ENCODE data around the gene OLFM3. TPM values are rescaled to one million over a fixed set of nuclear protein-coding genes. Genes with fewer than 3 reads are reported as not detected.

OLFM3 gene
- total and polyA plus RNA-seq, 8 donors = 0.16 to 0.20 TPM; not detected in 6

GRCh38 chr1:101957771-101958170, 39.0 kb downstream of the OLFM3 start:
- DNase-seq (no peak), FAIRE-seq (no peak), ATAC-seq (no peak)
- Histone ChIP-seq H3K27me3 (no peaks in the 10 kb centered on the region), H3K4me3 (no peak overlapping the region), H3K9me3 (no peaks in the 10 kb centered on the region), H3K4me1 (no peaks in the 10 kb centered on the region), H3K36me3 (no peaks in the 10 kb centered on the region), H3K27ac (no peak overlapping the region)
- intact Hi-C loops (cut with DNase I) = no loop called here
- no peak for TF ChIP-seq CTCF (IDR thresholded peaks at IDR 0.05)

GRCh38 chr1:101953623-101954022, 43.1 kb downstream of the OLFM3 start:
- peaks cover 6 to 15% (median 6%) of the 10 kb centered on the region in 3 donors for H3K4me1 ChIP-seq
- 13 to 25% methylated on average over 1 of the region's 1 CpG for WGBS, 2 donors
- H3K27me3 ChIP-seq = no peaks in the 10 kb centered on the region
- FAIRE-seq (no peak), DNase-seq (no peak), ATAC-seq (no peak)
- intact Hi-C loops (cut with DNase I) = no loop called here
- no peak overlapping the region for H3K4me3 ChIP-seq
- H3K27ac ChIP-seq = no peak overlapping the region
- no peak for TF ChIP-seq CTCF (IDR thresholded peaks at IDR 0.05)
- no peaks in the 10 kb centered on the region for H3K9me3 ChIP-seq
- H3K36me3 ChIP-seq = no peaks in the 10 kb centered on the region

GRCh38 chr1:101945884-101946283, 50.8 kb downstream of the OLFM3 start:
- Histone ChIP-seq H3K27me3 (no peaks in the 10 kb centered on the region), H3K27ac (no peak overlapping the region), H3K36me3 (no peaks in the 10 kb centered on the region), H3K9me3 (no peaks in the 10 kb centered on the region), H3K4me1 (peaks cover 0 to 3% (median 2%) of the 10 kb centered on the region in 3 donors), H3K4me3 (no peak overlapping the region)
- DNase-seq (no peak), ATAC-seq (no peak), FAIRE-seq (no peak)
- intact Hi-C loops (cut with DNase I) = no loop called here
- 81 to 90% methylated on average over 1 of the region's 1 CpG for WGBS, 2 donors
- TF ChIP-seq CTCF (IDR thresholded peaks at IDR 0.05) = no peak

- WGBS, 2 donors = 52 to 53% methylated on average over 3 of the region's 3 CpGs
- Histone ChIP-seq H3K9me3 (no peaks in the 10 kb centered on the region), H3K27me3 (no peaks in the 10 kb centered on the region), H3K4me3 (no peak overlapping the region), H3K4me1 (no peaks in the 10 kb centered on the region), H3K36me3 (no peaks in the 10 kb centered on the region), H3K27ac (no peak overlapping the region)
- TF ChIP-seq CTCF (IDR thresholded peaks at IDR 0.05) = no peak
- no peak for FAIRE-seq
- no peak for DNase-seq
- ATAC-seq = no peak
- intact Hi-C loops (cut with DNase I) = no loop called here
Observed at GRCh38 chr1:101943237-101943636, 53.5 kb downstream of the OLFM3 start.

- H3K4me1 ChIP-seq = no peaks in the 10 kb centered on the region
- DNase-seq (no peak), FAIRE-seq (no peak), ATAC-seq (no peak)
- no peaks in the 10 kb centered on the region for H3K27me3 ChIP-seq
- no peak overlapping the region for H3K27ac ChIP-seq
- no peak for TF ChIP-seq CTCF (IDR thresholded peaks at IDR 0.05)
- H3K4me3 ChIP-seq = no peak overlapping the region
- H3K9me3 ChIP-seq = no peaks in the 10 kb centered on the region
- WGBS, 2 donors = 41 to 45% methylated on average over 3 of the region's 3 CpGs
- no peaks in the 10 kb centered on the region for H3K36me3 ChIP-seq
- intact Hi-C loops (cut with DNase I) = no loop called here
Observed at GRCh38 chr1:101942516-101943193, 54.1 kb downstream of the OLFM3 start.

Measured in pancreas (tissue), 10 donors.